Stimulated activated CD4-positive, alpha-beta T cell treated with anti-CD3 and anti-CD28 coated beads, Interleukin-2, amount 100 ng/mL, for 24 hours (primary cell): Measurements from ENCODE around the gene HTRA1.

ENCODE experiments used
- DNase-seq, 2 donors: peaks; one replicate each; pipeline ENCODE4 v3.0.0-alpha.2; 2020

HTRA1 gene

GRCh38 chr10:122461367-122461728 lies at the start of gene HTRA1:
HTRA1 (plus strand) TSS chr10:122461553; CDS start chr10:122461653, 100 bp downstream.
- peak in 1 of 2 donors; percentile 14 for DNase-seq

- no peak for DNase-seq
Observed at GRCh38 chr10:122413327-122413726, 48.0 kb upstream of the HTRA1 start.

GRCh38 chr10:122417667-122418066 lies 43.7 kb upstream of the HTRA1 start:
- no peak for DNase-seq

- DNase-seq = no peak
Observed at GRCh38 chr10:122419016-122419415, 42.3 kb upstream of the HTRA1 start.

- DNase-seq = no peak
Observed at GRCh38 chr10:122419876-122420623, 41.3 kb upstream of the HTRA1 start.

- no peak for DNase-seq
Observed at GRCh38 chr10:122420624-122421007, 40.7 kb upstream of the HTRA1 start.

- DNase-seq = no peak
Observed at GRCh38 chr10:122421054-122421625, 40.2 kb upstream of the HTRA1 start.

GRCh38 chr10:122421742-122422141 lies 39.6 kb upstream of the HTRA1 start:
- no peak for DNase-seq

- DNase-seq = no peak
Observed at GRCh38 chr10:122422266-122422989, 38.9 kb upstream of the HTRA1 start.

- DNase-seq = no peak
Observed at GRCh38 chr10:122424059-122424458, 37.3 kb upstream of the HTRA1 start.

GRCh38 chr10:122426829-122427228 lies 34.5 kb upstream of the HTRA1 start:
- no peak for DNase-seq

- DNase-seq = no peak
Observed at GRCh38 chr10:122427280-122427679, 34.1 kb upstream of the HTRA1 start.

GRCh38 chr10:122435212-122435827 lies 26.0 kb upstream of the HTRA1 start:
- DNase-seq = no peak

GRCh38 chr10:122441961-122442360 lies 19.4 kb upstream of the HTRA1 start:
- no peak for DNase-seq

- DNase-seq = no peak
Observed at GRCh38 chr10:122445469-122445868, 15.9 kb upstream of the HTRA1 start.

- no peak for DNase-seq
Observed at GRCh38 chr10:122445904-122446303, 15.4 kb upstream of the HTRA1 start.

- DNase-seq = no peak
Observed at GRCh38 chr10:122446668-122447423, 14.5 kb upstream of the HTRA1 start.

- no peak for DNase-seq
Observed at GRCh38 chr10:122448600-122448999, 12.8 kb upstream of the HTRA1 start.

GRCh38 chr10:122449153-122449552 lies 12.2 kb upstream of the HTRA1 start:
- no peak for DNase-seq

- no peak for DNase-seq
Observed at GRCh38 chr10:122450353-122450990, 10.9 kb upstream of the HTRA1 start.

- no peak for DNase-seq
Observed at GRCh38 chr10:122454071-122454470, 7.3 kb upstream of the HTRA1 start.

- DNase-seq = no peak
Observed at GRCh38 chr10:122454603-122455080, 6.7 kb upstream of the HTRA1 start, which contains the start of gene ARMS2. ARMS2 (plus strand) TSS chr10:122454653; CDS start chr10:122454728, 75 bp downstream.
